IPS-15b (cell line): ENCODE results near the gene NRXN3.

Experiments used
- H3K27me3 ChIP-seq: one replicate; pipeline ENCODE4 v1.6.1; 2013; ENCODE audit warnings: low read length; ENCODE audit not compliant: control insufficient read depth, insufficient read depth
- H3K36me3 ChIP-seq: one replicate; pipeline ENCODE4 v1.6.1; 2013; ENCODE audit warnings: low read length; ENCODE audit not compliant: control insufficient read depth, insufficient read depth
- H3K4me1 ChIP-seq: one replicate; pipeline ENCODE4 v1.6.1; 2013; ENCODE audit warnings: mild to moderate bottlenecking, low read length; ENCODE audit not compliant: control insufficient read depth, insufficient read depth
- H3K4me3 ChIP-seq: one replicate; pipeline ENCODE4 v1.5.1; 2013; ENCODE audit warnings: low read depth, low read length
- H3K9ac ChIP-seq: one replicate; pipeline ENCODE4 v1.6.1; 2013; ENCODE audit warnings: low read depth, mild to moderate bottlenecking, low read length
- H3K9me3 ChIP-seq: one replicate; pipeline ENCODE4 v1.6.1; 2013; ENCODE audit warnings: mild to moderate bottlenecking, low read length; ENCODE audit not compliant: control insufficient read depth, insufficient read depth

NRXN3 gene

GRCh38 chr14:79513446-79513845 lies 1343.3 kb downstream of the NRXN3 start:
- Histone ChIP-seq H3K9me3 (no peaks in the 10 kb centered on the region), H3K4me3 (no peak overlapping the region), H3K9ac (no peak overlapping the region), H3K36me3 (no peaks in the 10 kb centered on the region), H3K4me1 (peaks cover 7% of the 10 kb centered on the region), H3K27me3 (no peaks in the 10 kb centered on the region)

GRCh38 chr14:79514700-79515099 lies 1344.5 kb downstream of the NRXN3 start:
- Histone ChIP-seq H3K9me3 (no peaks in the 10 kb centered on the region), H3K9ac (no peak overlapping the region), H3K4me3 (no peak overlapping the region), H3K36me3 (no peaks in the 10 kb centered on the region), H3K4me1 (peaks cover 7% of the 10 kb centered on the region), H3K27me3 (no peaks in the 10 kb centered on the region)

DNA sequence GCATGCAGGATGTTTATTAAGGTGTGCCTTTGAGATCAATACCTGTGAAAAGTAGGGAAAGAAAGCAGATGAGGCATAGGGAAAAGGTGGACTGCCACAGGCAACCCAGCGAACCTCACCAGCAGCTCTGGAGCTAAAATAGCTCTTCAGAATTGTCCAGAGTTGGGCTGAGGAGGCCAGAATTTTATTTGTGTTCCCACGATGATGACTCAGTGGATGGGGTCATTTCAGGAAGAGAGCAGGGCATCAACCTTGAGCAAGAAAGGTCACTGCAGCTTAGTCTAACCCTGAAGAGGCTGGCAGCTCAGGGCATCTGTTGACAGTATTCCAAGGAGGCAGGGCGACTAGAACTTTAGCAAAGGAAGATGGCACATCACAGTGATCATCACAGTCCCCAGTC lies 1345.0 kb downstream of the NRXN3 start:
- H3K36me3 ChIP-seq, result no peaks in the 10 kb centered on the region
- H3K4me1 ChIP-seq, result peaks cover 7% of the 10 kb centered on the region
- no peaks in the 10 kb centered on the region for H3K9me3 ChIP-seq
- no peaks in the 10 kb centered on the region for H3K27me3 ChIP-seq
- no peak overlapping the region for H3K9ac ChIP-seq
- no peak overlapping the region for H3K4me3 ChIP-seq

- Histone ChIP-seq H3K27me3 (no peaks in the 10 kb centered on the region), H3K4me3 (no peak overlapping the region), H3K9ac (no peak overlapping the region), H3K4me1 (peaks cover 7% of the 10 kb centered on the region), H3K9me3 (no peaks in the 10 kb centered on the region), H3K36me3 (no peaks in the 10 kb centered on the region)
Observed at GRCh38 chr14:79516009-79516408, 1345.8 kb downstream of the NRXN3 start.

- H3K36me3 ChIP-seq, result no peaks in the 10 kb centered on the region
- H3K4me1 ChIP-seq, result no peaks in the 10 kb centered on the region
- H3K9me3 ChIP-seq, result no peaks in the 10 kb centered on the region
- no peak overlapping the region for H3K9ac ChIP-seq
- H3K4me3 ChIP-seq, result no peak overlapping the region
- no peaks in the 10 kb centered on the region for H3K27me3 ChIP-seq
Observed at GRCh38 chr14:79525416-79525815, 1355.2 kb downstream of the NRXN3 start.

GRCh38 chr14:79528828-79529416 lies 1358.7 kb downstream of the NRXN3 start:
- Histone ChIP-seq H3K9ac (no peak overlapping the region), H3K4me1 (peaks cover under 1% of the 10 kb centered on the region), H3K27me3 (no peaks in the 10 kb centered on the region), H3K9me3 (no peaks in the 10 kb centered on the region), H3K4me3 (no peak overlapping the region), H3K36me3 (no peaks in the 10 kb centered on the region)

- Histone ChIP-seq H3K9ac (no peak overlapping the region), H3K36me3 (no peaks in the 10 kb centered on the region), H3K9me3 (no peaks in the 10 kb centered on the region), H3K27me3 (no peaks in the 10 kb centered on the region), H3K4me3 (no peak overlapping the region), H3K4me1 (peaks cover 5% of the 10 kb centered on the region)
Observed at GRCh38 chr14:79530555-79530954, 1360.4 kb downstream of the NRXN3 start.

DNA sequence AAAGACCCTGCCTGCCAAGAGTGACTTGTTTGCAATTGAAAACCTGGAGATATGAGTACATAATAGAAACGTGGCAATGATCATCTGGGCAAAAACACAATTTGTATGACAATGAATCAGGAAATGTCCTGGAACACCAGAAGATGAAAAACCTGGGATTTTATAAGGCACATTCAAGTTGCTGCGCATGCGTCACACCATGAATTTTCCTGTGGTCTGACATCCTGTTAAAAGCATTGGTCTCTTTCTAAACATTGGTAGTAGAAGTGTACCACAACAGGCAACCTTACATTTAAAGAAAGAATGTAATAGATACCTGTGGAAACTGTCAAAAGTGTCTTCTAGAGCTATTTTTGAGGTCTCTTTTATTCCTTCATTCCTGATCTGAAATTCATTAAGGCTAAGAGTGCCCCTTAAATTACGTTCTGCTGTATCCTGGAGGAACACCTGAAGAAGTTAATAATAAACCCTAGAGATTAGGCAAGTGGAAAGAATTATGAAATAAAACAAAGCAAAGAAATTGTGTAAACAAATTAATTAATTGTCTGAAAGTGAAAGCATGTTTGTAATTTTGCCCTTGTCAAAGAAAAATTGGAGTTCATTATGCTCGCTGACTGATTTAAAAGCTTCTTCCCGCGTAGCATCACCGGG lies 1364.7 kb downstream of the NRXN3 start:
- Histone ChIP-seq H3K4me3 (no peak overlapping the region), H3K4me1 (peaks cover 5% of the 10 kb centered on the region), H3K27me3 (no peaks in the 10 kb centered on the region), H3K9me3 (no peaks in the 10 kb centered on the region), H3K9ac (no peak overlapping the region), H3K36me3 (no peaks in the 10 kb centered on the region)

- H3K9ac ChIP-seq, result no peak overlapping the region
- no peak overlapping the region for H3K4me3 ChIP-seq
- no peaks in the 10 kb centered on the region for H3K27me3 ChIP-seq
- no peaks in the 10 kb centered on the region for H3K4me1 ChIP-seq
- H3K36me3 ChIP-seq, result no peaks in the 10 kb centered on the region
- H3K9me3 ChIP-seq, result no peaks in the 10 kb centered on the region
Observed at GRCh38 chr14:79540394-79540793, 1370.2 kb downstream of the NRXN3 start.

DNA sequence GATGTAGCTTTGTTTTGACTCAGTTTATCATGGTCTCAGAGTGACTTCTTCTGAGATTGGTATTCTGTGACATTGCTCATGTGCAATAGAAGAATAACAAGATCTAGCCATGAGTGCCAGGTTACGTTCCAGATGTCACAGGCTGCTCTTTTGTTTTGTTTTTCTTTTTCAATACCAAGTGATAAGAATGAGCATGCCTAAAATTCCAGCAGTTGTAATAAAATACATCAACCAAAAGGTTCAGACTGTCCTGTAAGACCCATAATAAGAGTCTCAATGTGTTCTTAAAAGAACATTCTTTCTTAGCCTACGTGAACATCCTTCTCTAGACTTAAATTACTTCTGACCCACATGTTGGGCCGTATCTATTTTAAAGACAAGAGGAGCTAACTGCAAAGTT lies 1371.9 kb downstream of the NRXN3 start:
- H3K36me3 ChIP-seq, result no peaks in the 10 kb centered on the region
- no peaks in the 10 kb centered on the region for H3K9me3 ChIP-seq
- H3K4me1 ChIP-seq, result no peaks in the 10 kb centered on the region
- no peak overlapping the region for H3K4me3 ChIP-seq
- no peaks in the 10 kb centered on the region for H3K27me3 ChIP-seq
- no peak overlapping the region for H3K9ac ChIP-seq

DNA sequence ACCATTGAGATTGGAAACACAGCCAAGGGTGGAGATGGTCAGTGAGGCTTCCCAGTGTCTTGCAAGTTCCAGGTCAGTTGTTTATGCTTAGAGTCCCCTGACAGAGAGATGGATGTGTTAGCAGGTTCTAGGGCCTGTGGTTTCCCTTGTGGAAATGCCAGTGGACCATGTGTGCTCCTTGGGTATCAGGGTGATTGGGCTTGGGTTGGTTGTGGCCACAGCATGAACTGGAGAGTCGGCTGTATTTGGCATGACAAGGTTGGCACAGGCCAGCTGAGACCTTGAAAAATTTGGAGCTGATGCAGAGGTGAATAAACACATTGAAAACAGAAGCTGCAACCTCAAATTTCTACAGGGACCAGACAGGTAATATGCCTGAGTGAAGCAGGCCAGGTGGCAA lies 1373.2 kb downstream of the NRXN3 start:
- Histone ChIP-seq H3K4me1 (no peaks in the 10 kb centered on the region), H3K27me3 (no peaks in the 10 kb centered on the region), H3K9ac (no peak overlapping the region), H3K9me3 (no peaks in the 10 kb centered on the region), H3K36me3 (no peaks in the 10 kb centered on the region), H3K4me3 (no peak overlapping the region)

DNA sequence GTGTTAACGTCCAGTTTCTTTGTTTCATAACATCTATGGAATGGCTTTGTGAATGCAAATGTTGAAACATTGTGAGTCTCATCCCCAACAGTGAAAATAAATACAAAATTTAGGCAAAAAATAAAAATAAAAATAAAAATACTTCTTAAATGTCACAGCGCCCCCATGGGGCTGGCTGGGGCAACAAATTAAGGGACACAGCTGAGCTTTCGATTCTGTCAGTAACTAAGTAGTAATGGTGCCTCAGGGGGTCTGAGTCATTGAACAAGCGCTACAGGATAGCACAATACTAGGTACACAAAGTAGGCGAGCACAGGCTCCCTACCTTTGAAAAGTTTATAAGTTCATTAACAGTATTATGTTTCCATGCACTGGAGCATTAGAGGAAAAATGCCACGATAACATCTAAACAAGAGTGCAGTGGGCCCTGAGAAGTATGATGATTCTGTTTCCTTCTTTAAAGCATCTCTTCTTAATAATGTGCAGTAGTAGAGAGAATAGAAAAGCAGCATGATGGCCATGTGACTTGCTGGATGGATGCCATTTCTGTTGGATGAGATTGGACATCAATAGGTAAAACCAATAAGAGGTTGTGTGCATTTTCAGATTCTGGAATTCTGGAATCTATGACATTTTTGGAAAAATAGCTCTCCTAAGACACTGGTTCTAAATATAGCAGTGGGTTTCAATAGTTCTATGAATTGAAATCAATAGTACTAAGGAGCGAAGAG lies 1374.0 kb downstream of the NRXN3 start:
- no peaks in the 10 kb centered on the region for H3K4me1 ChIP-seq
- no peaks in the 10 kb centered on the region for H3K9me3 ChIP-seq
- H3K27me3 ChIP-seq, result no peaks in the 10 kb centered on the region
- no peak overlapping the region for H3K4me3 ChIP-seq
- H3K36me3 ChIP-seq, result no peaks in the 10 kb centered on the region
- no peak overlapping the region for H3K9ac ChIP-seq
